ENCODE data around the gene IGFALS.

Gene IGFALS

DNA sequence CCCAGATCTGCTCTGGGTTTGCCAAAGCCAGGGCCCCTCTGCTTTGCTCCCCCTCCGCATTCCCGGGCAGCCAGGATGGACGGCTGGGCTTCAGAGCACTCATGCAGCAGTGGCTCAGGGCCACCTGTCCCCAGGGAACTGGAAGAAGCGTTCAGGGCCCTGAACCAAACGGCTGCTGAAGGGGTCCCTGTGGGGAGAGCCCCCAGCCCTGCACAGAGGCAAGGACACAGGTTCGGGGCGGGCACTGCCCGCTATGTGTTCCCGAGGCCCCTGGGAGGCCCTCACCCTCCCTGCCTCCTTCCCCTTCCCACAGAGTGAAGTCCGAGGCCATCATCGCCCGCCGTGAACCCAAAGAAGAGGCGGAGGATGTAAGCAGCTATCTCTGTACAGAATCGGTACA, 32.6 kb downstream of the IGFALS start:
- no peak for TF ChIP-seq LEF1 (IDR thresholded peaks at IDR 0.05; ENCODE audit: borderline replicate concordance)
- no peak for TF ChIP-seq FOXM1 (IDR thresholded peaks at IDR 0.05; ENCODE audit: borderline replicate concordance)
- TF ChIP-seq L3MBTL2 (conservative IDR thresholded peaks at IDR 0.05), result no peak
- no peak for TF ChIP-seq SUZ12 (IDR thresholded peaks at IDR 0.05)
- no peak for TF ChIP-seq ZNF384 (IDR thresholded peaks at IDR 0.05)
- TF ChIP-seq, protein P1, sequence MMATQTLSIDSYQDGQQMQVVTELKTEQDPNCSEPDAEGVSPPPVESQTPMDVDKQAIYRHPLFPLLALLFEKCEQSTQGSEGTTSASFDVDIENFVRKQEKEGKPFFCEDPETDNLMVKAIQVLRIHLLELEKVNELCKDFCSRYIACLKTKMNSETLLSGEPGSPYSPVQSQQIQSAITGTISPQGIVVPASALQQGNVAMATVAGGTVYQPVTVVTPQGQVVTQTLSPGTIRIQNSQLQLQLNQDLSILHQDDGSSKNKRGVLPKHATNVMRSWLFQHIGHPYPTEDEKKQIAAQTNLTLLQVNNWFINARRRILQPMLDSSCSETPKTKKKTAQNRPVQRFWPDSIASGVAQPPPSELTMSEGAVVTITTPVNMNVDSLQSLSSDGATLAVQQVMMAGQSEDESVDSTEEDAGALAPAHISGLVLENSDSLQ (IDR thresholded peaks at IDR 0.05), result no peak
- TF ChIP-seq NFRKB (IDR thresholded peaks at IDR 0.05), result no peak
- no peak for TF ChIP-seq TARDBP (IDR thresholded peaks at IDR 0.05)
- no peak for TF ChIP-seq FOXA1 (IDR thresholded peaks at IDR 0.05)
- CTCF ChIA-PET, result no interaction called here
- DNase-seq (ENCODE audit: extremely low spot score), result no peak
- POLR2A ChIA-PET, result interaction anchor here (1.3 kb wide), 1 partner anchor 11 kb away, joined by 5 read pairs; the partner anchor contains the start of genes EME2 and NME3

DNA sequence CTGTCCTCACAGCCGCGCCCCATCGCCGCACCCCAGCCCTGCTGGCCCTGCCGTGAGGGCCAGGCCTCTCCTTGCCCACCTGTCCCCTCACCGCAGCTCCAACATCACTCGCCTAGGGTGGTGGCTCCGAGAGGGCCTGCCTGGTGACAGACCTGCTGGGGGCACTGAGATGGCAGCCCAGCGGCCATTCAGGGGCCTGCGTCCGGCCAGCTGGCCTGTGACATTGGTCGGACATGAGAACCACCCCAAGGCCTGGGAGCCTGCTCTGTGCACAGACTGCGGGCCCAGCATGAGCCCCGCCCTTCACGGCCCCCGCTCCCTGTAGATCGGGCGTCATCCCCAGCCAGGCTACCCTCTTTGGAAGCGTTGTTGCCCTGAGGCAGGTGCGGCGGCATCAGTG, 34.0 kb downstream of the IGFALS start:
- TF ChIP-seq CTBP1 (IDR thresholded peaks at IDR 0.05; ENCODE audit: borderline replicate concordance) (no peak), SP1 (IDR thresholded peaks at IDR 0.05) (no peak), HDGF (IDR thresholded peaks at IDR 0.05; ENCODE audit: borderline replicate concordance) (no peak), L3MBTL2 (conservative IDR thresholded peaks at IDR 0.05) (no peak), TARDBP (IDR thresholded peaks at IDR 0.05) (no peak)
- CTCF ChIA-PET, result no interaction called here
- POLR2A ChIA-PET, result interaction anchor here (1.3 kb wide), 2 partner anchors 13 kb away, joined by 3 to 5 read pairs; partner anchors contain the start of genes EME2, MRPS34 and NME3
- DNase-seq (ENCODE audit: extremely low spot score), result no peak

DNA sequence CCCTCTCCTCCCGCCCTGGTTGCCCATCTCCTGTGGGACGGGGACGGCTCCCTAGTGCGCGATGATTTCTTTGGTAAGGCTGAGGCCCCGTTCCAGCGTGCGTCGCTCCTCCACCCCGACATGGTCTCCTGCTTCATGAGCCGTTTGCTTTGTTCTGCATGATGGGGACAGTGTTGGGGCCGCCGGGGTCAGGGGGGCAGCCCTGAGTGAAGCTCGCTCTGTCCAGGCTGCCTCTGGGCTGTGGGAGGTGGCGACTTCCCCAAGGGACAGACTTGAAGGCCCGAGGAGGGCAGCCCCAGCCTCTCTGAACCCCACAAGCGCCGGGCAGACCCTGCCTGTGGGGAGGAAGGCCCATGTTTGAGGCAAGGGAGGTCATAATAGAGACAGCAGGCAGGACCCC, 34.6 kb downstream of the IGFALS start:
- no peak for DNase-seq (ENCODE audit: extremely low spot score)
- ChIA-PET CTCF (no interaction called here), POLR2A (interaction anchor here (1.3 kb wide), 1 partner anchor 13 kb away, joined by 3 read pairs; the partner anchor contains the start of genes EME2 and MRPS34)
- TF ChIP-seq SP1 (IDR thresholded peaks at IDR 0.05) (no peak), BHLHE40 (IDR thresholded peaks at IDR 0.05; ENCODE audit: borderline replicate concordance) (no peak), SUZ12 (IDR thresholded peaks at IDR 0.05) (no peak), CTBP1 (IDR thresholded peaks at IDR 0.05; ENCODE audit: borderline replicate concordance) (no peak), NFRKB (IDR thresholded peaks at IDR 0.05) (no peak), FOXA1 (IDR thresholded peaks at IDR 0.05) (no peak), FOXK2 (IDR thresholded peaks at IDR 0.05) (no peak), HDGF (IDR thresholded peaks at IDR 0.05; ENCODE audit: borderline replicate concordance) (no peak), ARNT (IDR thresholded peaks at IDR 0.05) (no peak), LEF1 (IDR thresholded peaks at IDR 0.05; ENCODE audit: borderline replicate concordance) (no peak), ZNF384 (IDR thresholded peaks at IDR 0.05) (no peak), TARDBP (IDR thresholded peaks at IDR 0.05) (no peak)
- TF ChIP-seq, protein P1 (IDR thresholded peaks at IDR 0.05), result no peak

DNA sequence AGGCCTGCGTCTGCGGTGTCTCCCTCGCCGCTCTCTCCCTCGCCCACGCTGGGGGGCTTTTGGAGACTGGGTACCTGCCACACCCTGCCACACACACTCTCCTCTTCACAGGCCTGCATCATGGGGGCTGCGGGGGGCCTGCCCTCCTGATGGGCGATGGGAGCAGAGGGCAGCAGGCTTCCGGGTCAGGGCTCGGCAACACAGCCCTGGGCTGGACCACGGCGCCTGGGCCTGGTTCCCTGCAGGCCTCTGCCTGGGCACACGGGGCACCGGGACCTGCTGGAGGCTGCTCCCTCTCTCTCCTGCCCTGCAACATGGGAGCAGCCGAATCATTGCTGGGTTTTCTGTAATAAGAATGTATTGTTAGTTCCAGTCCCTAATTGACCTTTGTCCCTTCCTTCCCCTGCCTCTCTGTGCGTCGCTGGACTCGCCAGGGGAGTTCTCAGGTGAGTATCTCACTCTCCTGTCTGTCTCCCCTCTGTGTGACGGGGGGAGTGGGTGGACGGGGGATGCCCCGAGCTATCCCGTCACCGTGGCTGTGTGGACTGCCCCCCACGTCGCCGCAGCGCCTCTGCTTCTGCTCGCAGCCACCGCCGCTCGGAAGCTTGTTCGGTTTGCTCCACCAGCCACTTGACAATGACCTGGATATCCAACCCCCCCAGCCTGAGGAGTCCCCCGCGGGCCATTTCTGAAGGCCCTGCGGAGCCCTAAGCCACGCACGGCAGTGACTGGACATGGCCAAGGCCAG, 35.6 kb downstream of the IGFALS start:
- ChIA-PET CTCF (no interaction called here), POLR2A (interaction anchor here (1.3 kb wide), 1 partner anchor 15 kb away, joined by 3 read pairs; the partner anchor contains the start of genes EME2 and MRPS34)
- TF ChIP-seq CTBP1 (IDR thresholded peaks at IDR 0.05; ENCODE audit: borderline replicate concordance) (no peak), ELF4 (IDR thresholded peaks at IDR 0.05) (no peak), SP1 (IDR thresholded peaks at IDR 0.05) (no peak), SUZ12 (IDR thresholded peaks at IDR 0.05) (no peak), L3MBTL2 (conservative IDR thresholded peaks at IDR 0.05) (no peak), BHLHE40 (IDR thresholded peaks at IDR 0.05; ENCODE audit: borderline replicate concordance) (no peak), FOXM1 (IDR thresholded peaks at IDR 0.05; ENCODE audit: borderline replicate concordance) (no peak), ZNF384 (IDR thresholded peaks at IDR 0.05) (no peak)
- DNase-seq (ENCODE audit: extremely low spot score), result no peak

DNA sequence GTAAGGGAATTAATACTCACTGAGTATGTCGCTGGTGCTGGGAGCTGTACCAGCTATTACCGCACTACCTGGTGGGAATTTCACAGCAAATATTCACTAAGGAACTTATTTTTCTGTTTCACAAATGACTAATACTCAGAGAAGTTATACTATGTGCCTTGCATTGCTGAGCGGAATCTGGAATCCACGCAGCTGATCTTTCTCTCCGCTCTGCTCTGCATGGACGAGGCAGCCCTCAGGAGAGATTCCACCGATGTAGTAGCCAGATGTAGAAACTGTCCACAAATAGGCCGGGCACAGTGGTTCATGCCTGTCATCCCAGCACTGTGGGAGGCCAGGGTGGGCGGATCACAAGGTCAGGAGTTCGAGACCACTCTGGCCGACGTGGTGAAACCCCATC, 39.3 kb downstream of the IGFALS start:
- POLR2A ChIA-PET, result no interaction called here
- TF ChIP-seq ARNT (IDR thresholded peaks at IDR 0.05), result no peak
- TF ChIP-seq FOXA1 (IDR thresholded peaks at IDR 0.05), result no peak
- no peak for TF ChIP-seq FOXK2 (IDR thresholded peaks at IDR 0.05)
- TF ChIP-seq ZNF384 (IDR thresholded peaks at IDR 0.05), result no peak
- no peak for TF ChIP-seq FOXM1 (IDR thresholded peaks at IDR 0.05; ENCODE audit: borderline replicate concordance)
- no peak for TF ChIP-seq LEF1 (IDR thresholded peaks at IDR 0.05; ENCODE audit: borderline replicate concordance)
- no peak for TF ChIP-seq L3MBTL2 (conservative IDR thresholded peaks at IDR 0.05)
- TF ChIP-seq TARDBP (IDR thresholded peaks at IDR 0.05), result no peak
- TF ChIP-seq BHLHE40 (IDR thresholded peaks at IDR 0.05; ENCODE audit: borderline replicate concordance), result no peak
- no peak for TF ChIP-seq SUZ12 (IDR thresholded peaks at IDR 0.05)
- TF ChIP-seq, protein P1 (IDR thresholded peaks at IDR 0.05), result no peak
- no peak for TF ChIP-seq ELF4 (IDR thresholded peaks at IDR 0.05)
- TF ChIP-seq NFRKB (IDR thresholded peaks at IDR 0.05), result no peak
- no peak for TF ChIP-seq HDGF (IDR thresholded peaks at IDR 0.05; ENCODE audit: borderline replicate concordance)
- no peak for TF ChIP-seq SP1 (IDR thresholded peaks at IDR 0.05)
- DNase-seq (ENCODE audit: extremely low spot score), result no peak
- CTCF ChIA-PET, result no interaction called here

DNA sequence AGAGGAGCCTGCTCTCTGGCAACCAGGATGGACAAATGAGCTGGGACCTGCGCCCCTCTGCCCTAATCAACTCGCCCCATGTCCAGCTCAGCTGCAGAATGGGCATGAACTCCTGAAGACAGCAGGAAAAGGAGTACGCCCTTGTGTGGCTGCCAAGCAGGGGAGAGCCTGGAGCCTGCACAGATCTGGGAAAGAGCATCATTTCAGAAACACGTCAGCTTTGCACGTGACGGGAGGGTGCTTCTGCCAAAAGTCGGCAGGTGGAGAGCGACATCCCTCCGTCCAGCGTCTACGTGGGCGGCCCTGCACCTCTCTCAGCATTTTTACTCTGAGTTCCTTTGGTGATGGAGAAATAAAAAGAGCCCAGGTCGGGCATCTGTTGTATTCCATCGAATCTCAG, 40.7 kb downstream of the IGFALS start:
- DNase-seq (ENCODE audit: extremely low spot score), result no peak
- POLR2A ChIA-PET, result no interaction called here
- CTCF ChIA-PET, result no interaction called here
- TF ChIP-seq ZNF384 (IDR thresholded peaks at IDR 0.05) (no peak), FOXM1 (IDR thresholded peaks at IDR 0.05; ENCODE audit: borderline replicate concordance) (no peak), SUZ12 (IDR thresholded peaks at IDR 0.05) (no peak), FOXA1 (IDR thresholded peaks at IDR 0.05) (no peak), HDGF (IDR thresholded peaks at IDR 0.05; ENCODE audit: borderline replicate concordance) (no peak), LEF1 (IDR thresholded peaks at IDR 0.05; ENCODE audit: borderline replicate concordance) (no peak), CTBP1 (IDR thresholded peaks at IDR 0.05; ENCODE audit: borderline replicate concordance) (no peak), ARNT (IDR thresholded peaks at IDR 0.05) (no peak), NFRKB (IDR thresholded peaks at IDR 0.05) (no peak), TARDBP (IDR thresholded peaks at IDR 0.05) (no peak), SP1 (IDR thresholded peaks at IDR 0.05) (no peak), ELF4 (IDR thresholded peaks at IDR 0.05) (no peak), BHLHE40 (IDR thresholded peaks at IDR 0.05; ENCODE audit: borderline replicate concordance) (no peak), FOXK2 (IDR thresholded peaks at IDR 0.05) (no peak)
- TF ChIP-seq, protein P1 (IDR thresholded peaks at IDR 0.05), result no peak
